Nephron progenitor cell (in vitro differentiated cells): ENCODE results near the gene RAP1B.

Experiments used
- DNase-seq: peaks from one replicate; pipeline ENCODE4 v3.0.0; 2021
- H3K27ac Mint-ChIP-seq: 2 replicates; pipeline ENCODE4 v1.8.0; 2021; ENCODE audit warnings: mild to moderate bottlenecking, moderate library complexity, mixed read lengths
- H3K27me3 Mint-ChIP-seq: 2 replicates; pipeline ENCODE4 v1.8.0; 2021; ENCODE audit warnings: mild to moderate bottlenecking, low read depth, mixed read lengths; ENCODE audit not compliant: poor library complexity
- H3K36me3 Mint-ChIP-seq: 2 replicates; pipeline ENCODE4 v1.8.0; 2021; ENCODE audit warnings: low read depth, mixed read lengths
- H3K4me1 Mint-ChIP-seq: 2 replicates; pipeline ENCODE4 v1.8.0; 2021; ENCODE audit warnings: mixed read lengths
- H3K4me3 Mint-ChIP-seq: 2 replicates; pipeline ENCODE4 v1.8.0; 2021; ENCODE audit warnings: mild to moderate bottlenecking, moderate library complexity, mixed read lengths
- H3K9me3 Mint-ChIP-seq: 2 replicates; pipeline ENCODE4 v1.8.0; 2021; ENCODE audit warnings: mild to moderate bottlenecking, moderate library complexity, mixed read lengths
- TF ChIP-seq, protein P1 (sequence below): fragments of 200-600 bp; sonication (generic); IDR thresholded peaks from 2 replicates; pipeline ENCODE4 v1.5.0; 2021; ENCODE audit warnings: antibody characterized with exemption

The RAP1B gene

DNA sequence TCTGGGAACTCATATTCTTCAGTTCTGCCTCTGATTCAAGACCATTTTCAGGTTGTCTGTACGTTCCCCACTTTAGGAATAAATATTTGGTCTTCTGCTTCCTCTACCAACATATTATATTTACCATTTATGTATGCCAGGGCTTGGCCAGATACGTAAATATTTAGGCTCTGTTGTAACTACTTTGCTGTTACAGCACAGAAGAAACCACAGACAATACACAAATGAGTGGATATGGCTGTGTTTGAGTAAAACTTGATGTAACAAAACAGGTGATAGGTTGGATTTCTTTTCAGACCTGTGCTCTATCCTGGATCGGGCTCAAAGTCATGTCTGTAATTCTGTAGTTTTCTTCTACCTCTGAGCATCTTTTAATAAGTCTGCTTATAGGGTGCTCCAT, 37.5 kb downstream of the RAP1B start:
- H3K4me1 Mint-ChIP-seq: no peaks in the 10 kb centered on the region
- H3K36me3 Mint-ChIP-seq: peaks cover 48% of the 10 kb centered on the region
- H3K27ac Mint-ChIP-seq: no peak overlapping the region
- TF ChIP-seq, protein P1, sequence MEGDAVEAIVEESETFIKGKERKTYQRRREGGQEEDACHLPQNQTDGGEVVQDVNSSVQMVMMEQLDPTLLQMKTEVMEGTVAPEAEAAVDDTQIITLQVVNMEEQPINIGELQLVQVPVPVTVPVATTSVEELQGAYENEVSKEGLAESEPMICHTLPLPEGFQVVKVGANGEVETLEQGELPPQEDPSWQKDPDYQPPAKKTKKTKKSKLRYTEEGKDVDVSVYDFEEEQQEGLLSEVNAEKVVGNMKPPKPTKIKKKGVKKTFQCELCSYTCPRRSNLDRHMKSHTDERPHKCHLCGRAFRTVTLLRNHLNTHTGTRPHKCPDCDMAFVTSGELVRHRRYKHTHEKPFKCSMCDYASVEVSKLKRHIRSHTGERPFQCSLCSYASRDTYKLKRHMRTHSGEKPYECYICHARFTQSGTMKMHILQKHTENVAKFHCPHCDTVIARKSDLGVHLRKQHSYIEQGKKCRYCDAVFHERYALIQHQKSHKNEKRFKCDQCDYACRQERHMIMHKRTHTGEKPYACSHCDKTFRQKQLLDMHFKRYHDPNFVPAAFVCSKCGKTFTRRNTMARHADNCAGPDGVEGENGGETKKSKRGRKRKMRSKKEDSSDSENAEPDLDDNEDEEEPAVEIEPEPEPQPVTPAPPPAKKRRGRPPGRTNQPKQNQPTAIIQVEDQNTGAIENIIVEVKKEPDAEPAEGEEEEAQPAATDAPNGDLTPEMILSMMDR: no peak
- H3K27me3 Mint-ChIP-seq: no peaks in the 10 kb centered on the region
- DNase-seq: no peak
- no peak overlapping the region for H3K4me3 Mint-ChIP-seq
- no peaks in the 10 kb centered on the region for H3K9me3 Mint-ChIP-seq

DNA sequence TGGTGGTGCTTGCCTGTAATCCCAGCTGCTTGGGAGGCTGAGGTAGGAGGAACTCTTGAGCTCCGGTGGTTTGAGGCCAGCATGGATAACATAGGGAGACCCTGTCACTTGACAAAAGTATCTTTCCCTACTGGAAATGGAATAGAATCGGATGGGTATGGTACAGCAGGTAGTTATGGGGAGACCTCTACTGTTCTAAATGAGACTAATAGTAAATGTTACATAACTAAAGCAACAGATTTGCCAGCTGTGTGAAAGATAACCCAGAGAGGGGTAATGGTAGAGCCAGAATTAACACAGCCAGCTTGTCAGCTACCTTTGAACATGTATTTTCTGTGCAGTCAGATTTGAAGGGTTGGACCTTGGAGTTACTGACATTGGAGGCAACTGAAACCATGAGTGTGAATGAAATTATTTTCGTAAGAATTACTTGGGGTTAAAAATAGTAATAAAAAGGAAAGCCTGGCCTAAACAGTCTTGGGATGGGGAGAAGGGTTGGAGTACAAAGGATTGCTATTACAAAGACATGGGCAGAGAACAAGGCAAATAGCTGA, 54.4 kb downstream of the RAP1B start:
- Mint-ChIP-seq H3K36me3 (peaks cover 9% of the 10 kb centered on the region), H3K27me3 (no peaks in the 10 kb centered on the region), H3K4me1 (peaks cover 8% of the 10 kb centered on the region), H3K9me3 (no peaks in the 10 kb centered on the region), H3K4me3 (no peak overlapping the region), H3K27ac (peak overlapping the region; percentile 1)
- TF ChIP-seq, protein P1: no peak
- DNase-seq: no peak

DNA sequence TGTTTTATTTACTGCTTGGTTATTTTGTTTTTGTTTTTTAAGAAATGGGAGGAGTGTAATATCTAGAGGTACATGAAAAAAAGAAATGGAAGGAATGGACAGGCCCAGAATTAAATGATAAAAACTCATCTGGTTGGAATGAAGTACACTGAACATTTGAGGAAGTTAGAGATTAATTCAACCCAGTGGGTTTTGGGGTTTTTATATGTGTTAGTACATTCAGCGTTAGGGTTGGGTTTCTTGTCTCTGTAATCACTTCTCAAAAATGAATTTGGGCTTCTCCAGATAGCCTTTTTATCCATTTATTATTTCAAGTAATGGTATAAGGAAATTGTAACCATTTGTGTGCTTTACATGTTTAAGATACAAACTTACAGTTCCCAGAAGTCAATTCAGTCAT, 56.6 kb downstream of the RAP1B start:
- no peak for DNase-seq
- H3K9me3 Mint-ChIP-seq: no peaks in the 10 kb centered on the region
- H3K27me3 Mint-ChIP-seq: no peaks in the 10 kb centered on the region
- peaks cover 8% of the 10 kb centered on the region for H3K4me1 Mint-ChIP-seq
- no peak overlapping the region for H3K27ac Mint-ChIP-seq
- H3K4me3 Mint-ChIP-seq: no peak overlapping the region
- H3K36me3 Mint-ChIP-seq: peaks cover 3% of the 10 kb centered on the region
- TF ChIP-seq, protein P1: no peak

DNA sequence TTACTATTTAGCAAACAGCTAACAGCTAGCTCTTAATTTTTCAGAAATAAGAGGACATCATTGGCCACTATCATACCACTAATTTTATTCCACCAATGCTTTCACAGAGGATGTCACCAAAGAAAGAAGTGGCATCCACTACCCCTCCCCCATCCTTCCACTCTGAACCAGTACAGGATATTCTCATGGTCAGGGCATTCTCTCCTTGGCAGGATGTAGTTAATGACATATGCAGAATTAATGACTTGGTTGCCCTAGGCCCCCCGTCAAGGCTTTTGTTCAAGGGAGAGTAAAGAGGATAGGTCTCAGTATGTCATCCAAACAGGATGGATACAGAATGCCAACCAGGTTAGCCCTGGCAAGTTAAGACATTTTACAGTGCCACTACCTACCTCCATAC, 57.2 kb downstream of the RAP1B start:
- TF ChIP-seq, protein P1: no peak
- H3K4me3 Mint-ChIP-seq: no peak overlapping the region
- H3K36me3 Mint-ChIP-seq: peaks cover 3% of the 10 kb centered on the region
- H3K27me3 Mint-ChIP-seq: no peaks in the 10 kb centered on the region
- no peaks in the 10 kb centered on the region for H3K9me3 Mint-ChIP-seq
- H3K27ac Mint-ChIP-seq: peak overlapping the region; percentile 59
- no peak for DNase-seq
- H3K4me1 Mint-ChIP-seq: peaks cover 8% of the 10 kb centered on the region

DNA sequence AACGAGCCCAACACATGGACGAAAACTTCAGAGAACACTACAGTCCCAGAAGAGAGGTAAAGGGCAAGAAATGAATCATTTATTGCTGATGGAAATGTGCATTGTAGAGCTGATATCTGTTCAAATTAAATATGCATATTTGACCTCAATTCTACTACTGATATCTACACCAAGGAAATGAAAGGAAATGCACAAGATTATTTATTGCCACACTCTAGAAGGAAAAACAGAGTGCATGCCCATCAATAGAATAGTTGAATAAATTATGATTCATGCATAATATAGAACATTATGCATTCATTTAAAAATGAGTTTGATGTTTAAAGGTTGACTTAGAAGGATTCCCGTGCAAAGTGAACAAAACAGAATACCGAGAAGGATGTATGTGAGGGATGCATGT, 60.5 kb downstream of the RAP1B start:
- H3K4me1 Mint-ChIP-seq: peaks cover 16% of the 10 kb centered on the region
- TF ChIP-seq, protein P1: no peak
- no peak overlapping the region for H3K4me3 Mint-ChIP-seq
- H3K36me3 Mint-ChIP-seq: no peaks in the 10 kb centered on the region
- no peak overlapping the region for H3K27ac Mint-ChIP-seq
- no peak for DNase-seq
- no peaks in the 10 kb centered on the region for H3K9me3 Mint-ChIP-seq
- no peaks in the 10 kb centered on the region for H3K27me3 Mint-ChIP-seq

DNA sequence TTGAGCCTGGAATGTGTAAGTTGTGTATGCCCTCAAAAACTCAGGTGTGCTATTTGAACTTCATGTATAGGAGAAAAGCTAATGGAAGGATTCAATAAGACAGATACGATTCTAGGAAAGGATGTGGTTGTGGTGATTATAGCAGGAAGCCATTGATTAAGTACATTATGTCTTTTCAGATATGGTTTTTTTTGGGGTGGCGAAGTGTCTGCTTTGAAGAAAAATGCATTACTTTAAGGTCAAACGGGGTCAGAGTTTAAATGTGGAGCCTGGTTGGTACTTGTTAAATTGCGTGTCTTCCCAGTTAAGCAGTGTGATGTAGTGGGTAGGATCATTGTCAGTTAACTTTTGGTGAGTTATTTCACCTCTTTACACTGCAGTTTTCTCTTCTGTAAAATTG, 63.1 kb downstream of the RAP1B start:
- no peak overlapping the region for H3K27ac Mint-ChIP-seq
- H3K9me3 Mint-ChIP-seq: no peaks in the 10 kb centered on the region
- H3K4me3 Mint-ChIP-seq: no peak overlapping the region
- H3K4me1 Mint-ChIP-seq: peaks cover 8% of the 10 kb centered on the region
- no peaks in the 10 kb centered on the region for H3K27me3 Mint-ChIP-seq
- no peak for DNase-seq
- no peaks in the 10 kb centered on the region for H3K36me3 Mint-ChIP-seq
- TF ChIP-seq, protein P1: no peak
